Spleen (tissue), 11 donors: ENCODE results near the gene CRYBB2. TPM values are rescaled to one million over a fixed set of nuclear protein-coding genes. Genes with fewer than 3 reads are reported as not detected.
A peak's percentile ranks its signal among the peaks of the same experiment; 100 is the strongest.
"Not testable (repeated sequence)": the region's sequence is repeated elsewhere in the genome, so short reads cannot be mapped to it uniquely, and the experiment has no call there.

Experiments used
- DNase-seq: peaks from one replicate; pipeline ENCODE4 v3.0.0-alpha.2; 2020
- H3K27ac ChIP-seq, 8 donors: fragments of 200-600 bp; sonication (generic) in 7 of 8; 1 replicate in 4 of 8; 2 replicates in 4 of 8; pipeline versions ENCODE4 v1.5.0 to v1.8.0; 2016 to 2021; ENCODE audit warnings: inconsistent platforms in 4 of 8, mild to moderate bottlenecking in 4 of 8, moderate library complexity in 1 of 8
- H3K27me3 ChIP-seq, 7 donors: fragments of 200-600 bp; sonication (generic) in 6 of 7; replicated peaks in 1 of 7; 1 replicate in 4 of 7; 2 replicates in 3 of 7; pipeline versions ENCODE4 v1.5.0 to v1.8.0; 2016 to 2021; ENCODE audit warnings: inconsistent platforms in 3 of 7, mild to moderate bottlenecking in 1 of 7
- H3K36me3 ChIP-seq, 6 donors: fragments of 200-600 bp; sonication (generic) in 5 of 6; 1 replicate in 4 of 6; 2 replicates in 2 of 6; pipeline versions ENCODE4 v1.5.0 to v1.8.0; 2016 to 2021; ENCODE audit warnings: inconsistent platforms in 2 of 6
- H3K4me1 ChIP-seq, 6 donors: fragments of 200-600 bp; sonication (generic) in 5 of 6; 1 replicate in 3 of 6; 2 replicates in 3 of 6; pipeline versions ENCODE4 v1.5.0 to v1.8.0; 2016 to 2021; ENCODE audit warnings: inconsistent platforms in 3 of 6
- H3K4me3 ChIP-seq, 8 donors: fragments of 200-600 bp; sonication (generic) in 7 of 8; 1 replicate in 4 of 8; 2 replicates in 4 of 8; pipeline versions ENCODE4 v1.5.0 to v1.8.0; 2016 to 2021; ENCODE audit warnings: inconsistent platforms in 4 of 8, mild to moderate bottlenecking in 4 of 8, moderate library complexity in 2 of 8
- H3K9me3 ChIP-seq, 8 donors: fragments of 200-600 bp; sonication (generic) in 7 of 8; 1 replicate in 4 of 8; 2 replicates in 4 of 8; pipeline versions ENCODE4 v1.5.0 to v1.8.0; 2016 to 2021; ENCODE audit warnings: inconsistent platforms in 4 of 8
- POLR2A ChIP-seq, 3 donors: fragments of 450-650 bp; IDR thresholded peaks; one replicate each; pipeline ENCODE4 v1.5.1; 2017; ENCODE audit warnings: antibody characterized with exemption in 3 of 3, mild to moderate bottlenecking in 1 of 3
- POLR2AphosphoS5 ChIP-seq, 3 donors: sonication (generic); formaldehyde crosslinking; IDR thresholded peaks; one replicate each; pipeline ENCODE4 v1.5.1; 2017; ENCODE audit warnings: antibody characterized with exemption in 3 of 3
- WGBS, 5 donors: extraction: QIAGEN DNeasy Blood & Tissue Kit in 3 of 5; methylation state at CpG; one replicate each; pipeline versions ENCODE4 v1.1.5 to v1.1.7; 2013 to 2018; 5-methylcytosine and 5-hydroxymethylcytosine counted together
- intact Hi-C: fragments of 100-400 bp; cut with DNase I; formaldehyde crosslinking; loops from one replicate; pipeline ENCODE4 v1.15.0; 2023; ENCODE audit warnings: low total_unique reads
- polyA plus RNA-seq, 3 donors: library from polyadenylated mRNA; stranded (reverse); fragments of 200-250 nt; gene quantifications; one replicate each; pipeline ENCODE4 v1.2.1, GENCODE V29; 2013
- total RNA-seq, 7 donors: library from RNA; depleted of rRNA in 3 of 7; stranded (reverse); fragments of >200 nt in 3 of 7; fragmentation: NEBNext Ultra II Directional in 4 of 7; extraction: Animal tissue kit (Norgen Biotek cat#: 25700) in 4 of 7; gene quantifications; one replicate each; pipeline versions ENCODE4 v1.1.0 to v1.2.1, GENCODE V29; 2016 to 2021
- TF ChIP-seq, protein P1 (sequence below), 11 experiments: fragments of 200-600 bp in 7 of 11; fragments of 450-650 bp in 4 of 11; sonication (generic) in 4 of 11; IDR thresholded peaks in 8 of 11; conservative IDR thresholded peaks in 3 of 11; 1 replicate in 7 of 11; 2 replicates in 4 of 11; pipeline versions ENCODE4 v1.4.0 to v1.8.0; 2016 to 2021; ENCODE audit warnings: antibody characterized with exemption in 11 of 11, inconsistent platforms in 4 of 11, mild to moderate bottlenecking in 1 of 11
- donor health status: healthy with polysubstance abuse.
- donor health status: DM: no; HTN: no; CAD: no; lungs with moderate emphysema.
- donor health status: DM: no; HTN: no; CAD: no.
- donor health status: Bipolar disorder and iron deficiency.
- donor health status: healthy.
- donor health status: DM: no; HTN: no; CAD: no.
- donor health status: DM: yes; HTN: yes; CAD: no.

CRYBB2 gene
- total and polyA plus RNA-seq, 10 donors = 0.12 to 0.44 (median 0.15) TPM; not detected in 7

DNA sequence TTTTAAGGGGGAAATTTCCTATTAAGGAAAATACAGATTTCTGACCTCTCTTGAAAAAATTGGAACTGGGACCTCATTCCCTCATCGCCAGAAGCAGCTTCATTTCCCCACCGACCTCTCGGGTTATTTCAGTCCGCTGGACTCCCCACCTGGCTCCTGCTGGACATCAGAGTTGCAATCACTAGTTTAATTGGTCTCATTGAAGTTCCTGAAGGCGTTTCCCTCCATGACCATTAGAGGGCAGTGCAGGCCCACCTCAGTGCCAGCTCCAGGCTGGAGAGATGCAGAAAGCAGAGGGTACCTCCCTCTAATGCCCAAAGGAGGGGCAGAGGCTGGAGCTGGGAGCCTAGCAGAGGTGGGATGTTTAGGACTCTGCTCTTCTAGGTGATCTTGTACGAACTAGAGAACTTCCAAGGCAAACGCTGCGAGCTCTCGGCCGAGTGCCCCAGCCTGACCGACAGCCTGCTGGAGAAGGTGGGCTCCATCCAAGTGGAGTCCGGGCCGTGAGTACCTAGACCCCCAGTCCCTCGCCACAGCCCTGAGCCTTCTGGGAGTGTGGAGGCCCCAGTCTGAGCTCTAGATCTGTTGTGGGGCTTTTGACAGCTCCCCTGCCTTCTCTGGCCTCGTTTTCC lies 17.0 kb upstream of the CRYBB2 start:
- Histone ChIP-seq H3K9me3 (no peaks in the 10 kb centered on the region), H3K4me3 (no peak overlapping the region), H3K4me1 (no peaks in the 10 kb centered on the region), H3K27ac (no peak overlapping the region), H3K36me3 (peaks cover 0 to 5% (median 0%) of the 10 kb centered on the region in 6 donors), H3K27me3 (peaks cover 0 to 6% (median 0%) of the 10 kb centered on the region in 7 donors)
- intact Hi-C loops = loop anchor here (10.0 kb wide), 1 partner anchor 58 kb away; no protein-coding TSS in a partner anchor
- TF ChIP-seq, protein P1, sequence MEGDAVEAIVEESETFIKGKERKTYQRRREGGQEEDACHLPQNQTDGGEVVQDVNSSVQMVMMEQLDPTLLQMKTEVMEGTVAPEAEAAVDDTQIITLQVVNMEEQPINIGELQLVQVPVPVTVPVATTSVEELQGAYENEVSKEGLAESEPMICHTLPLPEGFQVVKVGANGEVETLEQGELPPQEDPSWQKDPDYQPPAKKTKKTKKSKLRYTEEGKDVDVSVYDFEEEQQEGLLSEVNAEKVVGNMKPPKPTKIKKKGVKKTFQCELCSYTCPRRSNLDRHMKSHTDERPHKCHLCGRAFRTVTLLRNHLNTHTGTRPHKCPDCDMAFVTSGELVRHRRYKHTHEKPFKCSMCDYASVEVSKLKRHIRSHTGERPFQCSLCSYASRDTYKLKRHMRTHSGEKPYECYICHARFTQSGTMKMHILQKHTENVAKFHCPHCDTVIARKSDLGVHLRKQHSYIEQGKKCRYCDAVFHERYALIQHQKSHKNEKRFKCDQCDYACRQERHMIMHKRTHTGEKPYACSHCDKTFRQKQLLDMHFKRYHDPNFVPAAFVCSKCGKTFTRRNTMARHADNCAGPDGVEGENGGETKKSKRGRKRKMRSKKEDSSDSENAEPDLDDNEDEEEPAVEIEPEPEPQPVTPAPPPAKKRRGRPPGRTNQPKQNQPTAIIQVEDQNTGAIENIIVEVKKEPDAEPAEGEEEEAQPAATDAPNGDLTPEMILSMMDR (IDR thresholded peaks at IDR 0.05 in 8 of 11, conservative IDR thresholded peaks at IDR 0.05 in 3 of 11) = peak; percentile 50 to 86 (median 80)
- no peak for TF ChIP-seq POLR2A (IDR thresholded peaks at IDR 0.05)
- WGBS, 5 donors = 54 to 58% (median 55%) methylated on average over 15 of the region's 15 CpGs
- DNase-seq = no peak

GRCh38 chr22:25203082-25203481 lies 16.4 kb upstream of the CRYBB2 start:
- DNase-seq = no peak
- Histone ChIP-seq H3K27ac (no peak overlapping the region), H3K9me3 (no peaks in the 10 kb centered on the region), H3K4me3 (no peak overlapping the region), H3K4me1 (no peaks in the 10 kb centered on the region), H3K27me3 (peaks cover 0 to 6% (median 0%) of the 10 kb centered on the region in 7 donors), H3K36me3 (no peaks in the 10 kb centered on the region)
- 83 to 95% (median 86%) methylated on average over 4 of the region's 4 CpGs for whole genome bisulfite sequencing, 5 donors
- TF ChIP-seq POLR2AphosphoS5 (IDR thresholded peaks at IDR 0.05) (no peak), POLR2A (IDR thresholded peaks at IDR 0.05) (no peak)
- TF ChIP-seq, protein P1 (IDR thresholded peaks at IDR 0.05 in 8 of 11, conservative IDR thresholded peaks at IDR 0.05 in 3 of 11) = no peak
- intact Hi-C loops = loop anchor here (10.0 kb wide), 1 partner anchor 58 kb away; no protein-coding TSS in a partner anchor

- H3K4me1 ChIP-seq, H3K27me3 ChIP-seq, H3K9me3 ChIP-seq, H3K36me3 ChIP-seq, H3K4me3 ChIP-seq, H3K27ac ChIP-seq, DNase-seq: not testable (repeated sequence)
- 79 to 89% (median 88%) methylated on average over 7 of the region's 7 CpGs for WGBS, 5 donors
- intact Hi-C loops = loop anchor here (10.0 kb wide), 1 partner anchor 60 kb away; no protein-coding TSS in a partner anchor
These were observed 14.9 kb upstream of the CRYBB2 start for GRCh38 chr22:25204547-25204946.

DNA sequence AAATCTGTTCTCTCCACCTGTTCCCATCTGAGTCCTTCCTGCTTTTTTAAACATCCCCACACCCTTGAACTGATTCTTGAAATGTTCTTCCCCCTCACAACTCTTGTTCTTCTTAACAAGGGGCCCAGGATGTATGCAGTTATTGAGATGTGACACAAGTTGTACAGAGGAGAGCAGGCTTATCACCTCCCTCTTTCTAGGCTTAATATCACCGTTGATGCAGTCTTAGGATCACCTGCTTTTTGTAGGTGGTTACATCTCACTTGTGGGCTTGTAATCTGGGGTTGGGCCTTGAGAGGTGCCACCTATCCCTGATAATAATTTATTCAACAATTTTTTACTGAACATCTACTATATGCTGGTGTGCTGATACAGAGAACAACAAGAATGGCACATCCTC lies 13.6 kb upstream of the CRYBB2 start:
- WGBS, 5 donors = 85 to 96% (median 87%) methylated on average over 1 of the region's 1 CpG
- intact Hi-C loops = loop anchor here (10.0 kb wide), 1 partner anchor 61 kb away; no protein-coding TSS in a partner anchor
- TF ChIP-seq POLR2AphosphoS5 (IDR thresholded peaks at IDR 0.05) = no peak
- TF ChIP-seq, protein P1 (IDR thresholded peaks at IDR 0.05 in 8 of 11, conservative IDR thresholded peaks at IDR 0.05 in 3 of 11) = no peak
- no peak for TF ChIP-seq POLR2A (IDR thresholded peaks at IDR 0.05)
- Histone ChIP-seq H3K4me1 (no peaks in the 10 kb centered on the region), H3K36me3 (no peaks in the 10 kb centered on the region), H3K9me3 (no peaks in the 10 kb centered on the region), H3K4me3 (no peak overlapping the region), H3K27me3 (peaks cover 0 to 6% (median 0%) of the 10 kb centered on the region in 7 donors), H3K27ac (no peak overlapping the region)
- DNase-seq = no peak
